ENCODE data around the gene DUSP23.

DNA sequence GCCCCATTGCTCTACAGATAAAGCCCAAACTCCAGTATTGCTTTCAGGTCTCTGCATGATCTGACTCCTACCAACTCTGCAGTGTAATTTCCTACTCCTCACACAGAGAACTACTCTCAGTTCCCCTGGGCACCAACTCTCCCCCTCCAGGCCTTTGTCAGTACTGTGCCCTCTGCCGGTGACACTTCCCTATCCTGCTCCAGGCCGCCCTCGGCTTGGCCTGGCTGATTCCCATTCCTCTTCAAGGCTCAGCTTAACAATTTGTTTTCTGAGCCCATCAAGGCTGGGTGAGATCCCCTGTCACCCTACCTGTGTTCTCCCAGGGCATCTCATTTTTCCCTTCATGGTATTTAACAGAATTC, 48.5 kb downstream of the DUSP23 start:
- TF ChIP-seq, protein P1, sequence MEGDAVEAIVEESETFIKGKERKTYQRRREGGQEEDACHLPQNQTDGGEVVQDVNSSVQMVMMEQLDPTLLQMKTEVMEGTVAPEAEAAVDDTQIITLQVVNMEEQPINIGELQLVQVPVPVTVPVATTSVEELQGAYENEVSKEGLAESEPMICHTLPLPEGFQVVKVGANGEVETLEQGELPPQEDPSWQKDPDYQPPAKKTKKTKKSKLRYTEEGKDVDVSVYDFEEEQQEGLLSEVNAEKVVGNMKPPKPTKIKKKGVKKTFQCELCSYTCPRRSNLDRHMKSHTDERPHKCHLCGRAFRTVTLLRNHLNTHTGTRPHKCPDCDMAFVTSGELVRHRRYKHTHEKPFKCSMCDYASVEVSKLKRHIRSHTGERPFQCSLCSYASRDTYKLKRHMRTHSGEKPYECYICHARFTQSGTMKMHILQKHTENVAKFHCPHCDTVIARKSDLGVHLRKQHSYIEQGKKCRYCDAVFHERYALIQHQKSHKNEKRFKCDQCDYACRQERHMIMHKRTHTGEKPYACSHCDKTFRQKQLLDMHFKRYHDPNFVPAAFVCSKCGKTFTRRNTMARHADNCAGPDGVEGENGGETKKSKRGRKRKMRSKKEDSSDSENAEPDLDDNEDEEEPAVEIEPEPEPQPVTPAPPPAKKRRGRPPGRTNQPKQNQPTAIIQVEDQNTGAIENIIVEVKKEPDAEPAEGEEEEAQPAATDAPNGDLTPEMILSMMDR (IDR thresholded peaks at IDR 0.05), result peak; percentile 38 to 58 (median 47)
- TF ChIP-seq POLR2A (IDR thresholded peaks at IDR 0.05), result no peak
